HT1080 (cell line): ENCODE measurements around the gene SARM1. TPM values are rescaled to one million over a fixed set of nuclear protein-coding genes. Genes with fewer than 3 reads are reported as not detected.
"Not testable (repeated sequence)": the region's sequence is repeated elsewhere in the genome, so short reads cannot be mapped to it uniquely, and the experiment has no call there.

Source experiments
- DNase-seq: peaks from one replicate; pipeline ENCODE4 v3.0.0-alpha.2; 2015; ENCODE audit warnings: low read depth
- polyA plus RNA-seq, 2 experiments: library from polyadenylated mRNA; depleted of rRNA; stranded (reverse); fragments of >200 nt; gene quantifications; 2 replicates each; pipeline ENCODE4 v1.2.3, GENCODE V29; 2015
- total RNA-seq: library from RNA; depleted of rRNA; stranded (reverse); fragments of >200 nt; shearing (Covaris generic); gene quantifications from 2 replicates; pipeline ENCODE4 v1.2.3, GENCODE V29; 2014; rRNA removed

SARM1 gene
- total RNA-seq = 3.9 and 10.9 TPM in 2 replicates
- polyA plus RNA-seq (2015; cell fraction: cytosol; rRNA removed) = 5.0 and 7.1 TPM in 2 replicates
- 9.3 and 12.9 TPM in 2 replicates for polyA plus RNA-seq (2015; cell fraction: nucleus; rRNA removed)

- peak; percentile 81 for DNase-seq
Observed at GRCh38 chr17:28371245-28372202, at the start of gene SARM1. TSS of gene SARM1 (plus strand) at chr17:28371694. CDS start at chr17:28372033, 339 bp downstream.

- DNase-seq = no peak
Observed at GRCh38 chr17:28324267-28324745, 47.2 kb upstream of the SARM1 start.

GRCh38 chr17:28324781-28325180, 46.7 kb upstream of the SARM1 start:
- no peak for DNase-seq

GRCh38 chr17:28325211-28325610, 46.3 kb upstream of the SARM1 start:
- no peak for DNase-seq

DNA sequence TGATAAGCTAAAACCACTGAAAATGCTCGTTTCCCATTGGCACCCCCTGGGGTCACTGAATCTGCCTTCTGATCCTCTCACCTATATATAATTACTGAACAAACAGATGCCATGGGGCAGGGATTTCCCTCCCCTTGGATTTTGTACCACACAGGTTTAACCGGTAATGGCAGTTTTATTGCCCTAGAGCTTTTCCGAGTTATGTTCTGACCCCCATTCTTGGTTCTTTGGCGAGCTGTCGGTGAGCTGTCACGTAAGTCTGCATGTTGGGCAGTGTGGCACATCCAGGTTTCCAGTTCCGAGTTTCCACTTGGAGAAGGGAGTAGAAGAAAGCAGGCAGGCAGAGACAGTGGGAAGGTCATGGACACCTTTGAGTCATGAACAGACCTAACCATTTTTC, 45.4 kb upstream of the SARM1 start:
- no peak for DNase-seq

- DNase-seq = no peak
Observed at GRCh38 chr17:28327031-28327607, 44.4 kb upstream of the SARM1 start.

GRCh38 chr17:28327709-28328108, 43.8 kb upstream of the SARM1 start:
- no peak for DNase-seq

DNA sequence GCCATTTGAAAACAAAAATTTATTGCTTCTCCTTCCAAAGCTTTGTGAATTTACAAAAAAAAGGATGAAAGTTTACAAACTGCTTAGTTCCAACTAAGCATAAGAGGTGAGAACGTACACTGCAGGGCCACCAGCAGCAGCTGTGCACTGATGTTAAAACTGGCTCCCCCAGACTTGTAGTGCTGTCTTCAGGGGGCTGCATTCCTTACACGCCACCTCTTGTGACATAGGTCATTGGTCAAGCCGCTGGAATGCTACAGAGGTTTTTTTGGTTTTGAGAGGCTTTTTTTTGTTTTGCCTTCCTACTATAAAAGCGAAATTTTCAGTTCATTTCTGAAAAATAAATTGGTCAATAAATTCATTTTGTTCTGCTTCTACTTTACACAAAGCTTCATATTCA, 43.2 kb upstream of the SARM1 start:
- no peak for DNase-seq

GRCh38 chr17:28330671-28331070, 40.8 kb upstream of the SARM1 start:
- DNase-seq = no peak

- DNase-seq = no peak
Observed at GRCh38 chr17:28331891-28332420, 39.5 kb upstream of the SARM1 start.

DNA sequence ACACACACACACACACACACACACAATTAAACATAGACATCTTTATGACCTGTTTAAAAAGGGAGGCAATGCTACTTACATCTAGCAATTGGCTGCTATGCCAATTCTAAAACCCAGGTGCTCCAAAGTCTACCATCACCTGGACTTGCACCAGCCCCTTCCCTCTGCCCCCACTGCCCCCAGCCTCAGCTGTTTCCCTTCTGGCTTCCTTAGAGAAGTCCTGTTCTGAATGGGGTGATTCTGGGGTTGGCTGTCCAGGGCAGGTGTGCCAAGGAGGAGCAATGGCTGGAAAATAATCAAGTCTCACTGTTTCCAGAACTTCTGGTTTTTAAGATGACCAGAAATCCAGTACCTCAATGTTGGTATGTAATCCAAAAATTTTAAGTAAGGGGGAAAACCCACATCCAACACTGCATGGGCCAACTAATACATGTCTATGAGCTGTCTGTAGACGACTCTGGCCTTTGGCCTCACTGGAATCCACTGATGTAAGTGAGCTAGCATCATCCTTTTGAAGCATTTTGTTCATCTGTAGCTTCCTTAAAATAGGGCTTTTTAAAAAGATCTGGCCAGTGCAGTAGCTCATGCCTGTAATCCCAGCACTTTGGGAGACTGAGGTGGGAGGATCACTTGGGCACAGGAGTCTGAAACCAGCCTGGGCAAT, 38.3 kb upstream of the SARM1 start:
- no peak for DNase-seq

DNA sequence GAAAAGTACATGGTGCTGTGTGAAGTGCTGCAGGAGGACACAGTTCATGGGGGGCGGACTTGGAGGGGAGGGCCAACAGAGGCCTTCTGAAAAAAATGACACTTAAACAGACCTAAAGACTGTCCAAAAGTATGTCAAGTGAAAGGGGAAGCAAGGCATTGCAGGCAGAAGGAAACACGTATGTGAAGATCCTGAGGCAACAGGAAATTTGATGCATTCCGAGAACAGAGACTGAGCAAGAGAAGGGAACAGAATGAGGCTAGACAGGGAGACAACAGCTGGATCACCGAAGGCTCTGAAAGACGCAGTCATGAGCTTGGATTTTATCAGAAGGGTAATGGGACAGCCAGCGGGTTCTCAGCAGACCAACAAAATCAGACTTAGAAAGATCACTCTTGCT, 37.3 kb upstream of the SARM1 start:
- no peak for DNase-seq

GRCh38 chr17:28334666-28335200, 36.8 kb upstream of the SARM1 start:
- DNase-seq = no peak

GRCh38 chr17:28335201-28335958, 36.1 kb upstream of the SARM1 start, which contains the start of the genes IFT20 and TNFAIP1:
TSS of gene IFT20 (minus strand) at chr17:28335472. CDS start at chr17:28331985, 3,487 bp downstream.
TSS of gene TNFAIP1 (plus strand) at chr17:28335761. CDS start at chr17:28339522, 3,761 bp downstream.
- peak; percentile 100 for DNase-seq

DNA sequence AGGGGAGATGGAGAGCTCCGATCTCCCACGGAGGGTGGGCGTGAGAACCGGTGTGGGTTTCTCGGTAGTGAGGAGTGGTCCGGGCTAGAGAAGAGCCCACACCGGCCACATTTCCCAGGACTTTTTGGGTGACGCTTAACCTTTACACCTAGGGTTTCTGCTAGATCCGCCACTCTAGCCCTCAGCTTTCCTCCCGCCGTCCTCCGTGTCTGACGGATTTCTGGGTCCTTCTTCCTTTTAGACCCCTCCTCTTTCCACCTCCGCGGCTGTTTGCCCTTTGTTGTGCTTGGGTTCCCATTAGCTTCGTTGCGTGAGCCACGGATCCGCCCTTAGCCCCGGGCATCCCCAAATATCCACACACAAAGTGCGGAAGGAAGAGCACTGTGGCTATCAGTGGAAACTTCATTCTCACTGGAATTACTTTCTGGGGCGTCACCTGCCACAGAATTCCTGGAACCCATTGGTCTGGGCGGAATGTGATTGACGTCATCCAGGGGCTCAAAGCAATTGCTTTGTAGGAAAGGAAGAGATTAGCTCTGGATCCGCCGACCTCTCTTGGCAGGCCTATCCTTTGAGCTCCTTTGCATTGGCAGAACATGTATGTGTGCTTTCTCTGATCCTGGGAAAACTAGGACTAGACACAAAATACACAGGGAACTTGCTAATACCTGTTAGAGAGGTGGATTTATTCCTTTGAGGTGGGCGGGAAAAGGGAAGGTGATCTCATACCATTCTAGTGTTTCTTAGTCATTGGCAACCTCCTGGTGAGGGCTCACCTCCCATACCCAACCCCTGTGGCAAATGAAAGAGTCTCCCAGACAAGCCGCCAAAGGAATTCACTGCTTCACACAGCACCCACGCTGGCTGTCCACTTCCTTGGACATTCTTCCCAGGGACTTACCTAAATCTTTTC, 35.3 kb upstream of the SARM1 start:
- peak; percentile 82 for DNase-seq

DNA sequence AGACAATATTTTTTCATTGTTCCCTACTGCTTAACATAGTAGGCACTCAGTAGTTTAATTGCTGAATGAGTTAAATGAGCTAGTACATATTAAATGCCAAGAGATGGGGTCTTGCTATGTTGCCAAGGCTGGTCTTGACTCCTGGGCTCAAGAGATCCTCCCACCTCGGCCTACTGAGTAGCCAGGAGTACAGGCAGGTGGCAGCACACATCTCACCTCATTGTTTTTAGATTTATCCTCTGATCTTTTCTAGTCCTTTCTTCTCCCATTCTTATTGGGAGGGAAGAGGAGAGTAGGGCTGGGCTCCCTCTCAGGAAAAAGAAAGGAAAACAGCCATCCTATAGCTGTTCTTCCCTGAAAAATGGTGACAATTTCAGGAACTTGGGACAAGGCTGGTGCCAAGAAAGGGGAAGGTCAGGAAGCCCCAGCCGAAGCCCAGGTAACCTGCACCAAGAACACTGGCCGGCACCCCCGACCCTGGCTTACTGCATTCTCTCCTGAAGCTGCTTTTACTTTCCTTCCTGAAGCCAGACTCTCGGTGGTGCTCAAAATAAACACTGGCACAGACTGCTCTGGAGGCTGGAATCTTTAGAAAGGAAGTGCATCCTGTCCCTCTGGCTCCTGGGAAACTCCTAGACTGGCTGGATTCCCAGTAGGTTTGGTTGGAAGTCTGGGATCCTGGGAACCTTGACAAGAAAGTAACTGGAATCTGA, 33.3 kb upstream of the SARM1 start:
- DNase-seq = peak; percentile 89

GRCh38 chr17:28338769-28339212, 32.7 kb upstream of the SARM1 start:
- DNase-seq = not testable (repeated sequence)

DNA sequence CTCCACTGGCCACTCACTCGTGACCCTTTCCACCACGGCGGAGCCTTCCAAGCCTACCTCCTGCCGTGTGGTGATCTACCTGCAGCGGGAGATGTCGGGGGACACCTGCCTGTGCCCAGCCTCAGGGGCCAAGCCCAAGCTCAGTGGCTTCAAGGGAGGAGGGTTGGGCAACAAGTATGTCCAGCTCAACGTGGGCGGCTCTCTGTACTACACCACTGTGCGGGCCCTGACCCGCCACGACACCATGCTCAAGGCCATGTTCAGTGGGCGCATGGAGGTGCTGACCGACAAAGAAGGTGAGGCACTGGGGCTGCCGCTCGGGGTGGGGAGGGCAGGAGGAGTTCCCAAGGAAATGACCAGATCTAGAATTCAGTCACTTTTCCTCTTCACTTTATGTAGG, 32.1 kb upstream of the SARM1 start:
- no peak for DNase-seq
